DMS79 (cell line): ENCODE results near the gene LAP3.

Source experiments
- DNase-seq: peaks from one replicate; lab custom pipeline; 2025; lab: John Stamatoyannopoulos, UW

The LAP3 gene

GRCh38 chr4:17619416-17620105 lies 42.6 kb downstream of the LAP3 start:
- DNase-seq: no peak

- DNase-seq: no peak
These were observed 46.5 kb downstream of the LAP3 start for GRCh38 chr4:17623451-17624001.

GRCh38 chr4:17624821-17625220 lies 47.8 kb downstream of the LAP3 start:
- no peak for DNase-seq

GRCh38 chr4:17630228-17630627 lies 53.2 kb downstream of the LAP3 start:
- no peak for DNase-seq

- no peak for DNase-seq
These were observed 56.6 kb downstream of the LAP3 start for GRCh38 chr4:17633600-17633999.

GRCh38 chr4:17635056-17635455 lies 58.1 kb downstream of the LAP3 start:
- no peak for DNase-seq

GRCh38 chr4:17636341-17636695 lies 59.3 kb downstream of the LAP3 start:
- no peak for DNase-seq

GRCh38 chr4:17636696-17637622 lies 60.0 kb downstream of the LAP3 start:
- no peak for DNase-seq

GRCh38 chr4:17639136-17639535 lies 62.1 kb downstream of the LAP3 start:
- no peak for DNase-seq

GRCh38 chr4:17642398-17642783 lies 65.4 kb downstream of the LAP3 start:
- no peak for DNase-seq

GRCh38 chr4:17646693-17647092 lies 69.7 kb downstream of the LAP3 start:
- DNase-seq: no peak

- no peak for DNase-seq
These were observed 70.3 kb downstream of the LAP3 start for GRCh38 chr4:17647176-17647806.

- DNase-seq: no peak
These were observed 70.9 kb downstream of the LAP3 start for GRCh38 chr4:17647927-17648326.

GRCh38 chr4:17650406-17650805 lies 73.4 kb downstream of the LAP3 start:
- no peak for DNase-seq

- DNase-seq: no peak
These were observed 77.7 kb downstream of the LAP3 start for GRCh38 chr4:17654701-17655100.

GRCh38 chr4:17657090-17657489 lies 80.1 kb downstream of the LAP3 start:
- no peak for DNase-seq
